ENCODE data around the gene LAMA4. TPM values are rescaled to one million over a fixed set of nuclear protein-coding genes. Genes with fewer than 3 reads are reported as not detected.
A peak's percentile ranks its signal among the peaks of the same experiment; 100 is the strongest.

The LAMA4 gene
- total and polyA plus RNA-seq, 3 experiments from 2014 or later = not detected

- no peaks in the 10 kb centered on the region for H3K4me1 Mint-ChIP-seq
- H3K27ac Mint-ChIP-seq = no peak overlapping the region
- no peaks in the 10 kb centered on the region for H3K27me3 ChIP-seq (ENCODE audit: insufficient read depth, low read length, poor library complexity, severe bottlenecking)
- no peaks in the 10 kb centered on the region for H3K36me3 ChIP-seq (ENCODE audit: insufficient read depth, low read length)
- no peak overlapping the region for H3K4me3 Mint-ChIP-seq
- no peaks in the 10 kb centered on the region for H3K9me3 ChIP-seq (ENCODE audit: low read length)
- H3K9me3 Mint-ChIP-seq = no peaks in the 10 kb centered on the region
- no peaks in the 10 kb centered on the region for H3K4me1 ChIP-seq (ENCODE audit: insufficient read depth, low read length)
- no peak overlapping the region for H3K4me3 ChIP-seq (ENCODE audit: low read length)
- DNase-seq = no peak
- no peak overlapping the region for H3K27ac ChIP-seq (ENCODE audit: low read depth, low read length)
- peaks cover 7 to 28% of the 10 kb centered on the region in 2 donors for H3K27me3 Mint-ChIP-seq
- H3K36me3 Mint-ChIP-seq = no peaks in the 10 kb centered on the region
- ChIA-PET POLR2A (no interaction called here), CTCF (no interaction called here)
Measured at GRCh38 chr6:112221981-112222852, 32.1 kb downstream of the LAMA4 start.

GRCh38 chr6:112221561-112221960, 32.8 kb downstream of the LAMA4 start:
- no peaks in the 10 kb centered on the region for H3K4me1 Mint-ChIP-seq
- H3K4me3 Mint-ChIP-seq = no peak overlapping the region
- CTCF ChIA-PET = no interaction called here
- H3K4me3 ChIP-seq (ENCODE audit: low read length) = no peak overlapping the region
- no peak overlapping the region for H3K27ac ChIP-seq (ENCODE audit: low read depth, low read length)
- H3K27me3 ChIP-seq (ENCODE audit: insufficient read depth, low read length, poor library complexity, severe bottlenecking) = no peaks in the 10 kb centered on the region
- H3K36me3 ChIP-seq (ENCODE audit: insufficient read depth, low read length) = no peaks in the 10 kb centered on the region
- no peaks in the 10 kb centered on the region for H3K4me1 ChIP-seq (ENCODE audit: insufficient read depth, low read length)
- H3K9me3 Mint-ChIP-seq = no peaks in the 10 kb centered on the region
- H3K27me3 Mint-ChIP-seq = peaks cover 7 to 26% of the 10 kb centered on the region in 2 donors
- no peak overlapping the region for H3K27ac Mint-ChIP-seq
- POLR2A ChIA-PET = interaction anchor here (0.6 kb wide), 1 partner anchor 1168 kb away, joined by 3 read pairs; no protein-coding TSS in a partner anchor
- no peaks in the 10 kb centered on the region for H3K36me3 Mint-ChIP-seq
- H3K9me3 ChIP-seq (ENCODE audit: low read length) = no peaks in the 10 kb centered on the region
- no peak for DNase-seq

DNA sequence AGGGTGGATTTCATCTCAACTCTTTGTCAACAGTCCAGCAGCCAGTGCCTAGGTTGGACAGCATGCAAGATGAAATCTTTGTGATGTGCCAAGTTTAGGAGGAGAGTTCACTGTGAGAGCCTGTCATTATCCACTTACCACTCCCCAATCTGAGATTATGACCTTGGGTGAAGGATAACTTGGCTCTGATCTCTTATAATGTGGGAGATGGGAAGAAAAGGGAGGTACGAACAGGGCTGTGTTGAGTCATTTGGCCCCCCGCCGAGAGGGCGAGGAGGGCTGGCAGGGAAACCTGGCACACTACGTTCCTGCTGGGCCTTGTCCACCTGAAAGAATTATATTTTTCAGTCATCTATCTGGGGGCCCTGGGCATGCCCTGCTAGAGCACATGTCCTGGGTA, 35.8 kb downstream of the LAMA4 start:
- Mint-ChIP-seq H3K4me1 (no peaks in the 10 kb centered on the region), H3K4me3 (no peak overlapping the region), H3K27ac (no peak overlapping the region), H3K36me3 (no peaks in the 10 kb centered on the region), H3K9me3 (no peaks in the 10 kb centered on the region), H3K27me3 (peaks cover 4 to 7% of the 10 kb centered on the region in 2 donors)
- Histone ChIP-seq H3K4me1 (ENCODE audit: insufficient read depth, low read length) (no peaks in the 10 kb centered on the region), H3K27ac (ENCODE audit: low read depth, low read length) (no peak overlapping the region), H3K36me3 (ENCODE audit: insufficient read depth, low read length) (no peaks in the 10 kb centered on the region), H3K9me3 (ENCODE audit: low read length) (no peaks in the 10 kb centered on the region), H3K27me3 (ENCODE audit: insufficient read depth, low read length, poor library complexity, severe bottlenecking) (no peaks in the 10 kb centered on the region), H3K4me3 (ENCODE audit: low read length) (no peak overlapping the region)
- CTCF ChIA-PET = no interaction called here
- no peak for DNase-seq
- POLR2A ChIA-PET = no interaction called here

DNA sequence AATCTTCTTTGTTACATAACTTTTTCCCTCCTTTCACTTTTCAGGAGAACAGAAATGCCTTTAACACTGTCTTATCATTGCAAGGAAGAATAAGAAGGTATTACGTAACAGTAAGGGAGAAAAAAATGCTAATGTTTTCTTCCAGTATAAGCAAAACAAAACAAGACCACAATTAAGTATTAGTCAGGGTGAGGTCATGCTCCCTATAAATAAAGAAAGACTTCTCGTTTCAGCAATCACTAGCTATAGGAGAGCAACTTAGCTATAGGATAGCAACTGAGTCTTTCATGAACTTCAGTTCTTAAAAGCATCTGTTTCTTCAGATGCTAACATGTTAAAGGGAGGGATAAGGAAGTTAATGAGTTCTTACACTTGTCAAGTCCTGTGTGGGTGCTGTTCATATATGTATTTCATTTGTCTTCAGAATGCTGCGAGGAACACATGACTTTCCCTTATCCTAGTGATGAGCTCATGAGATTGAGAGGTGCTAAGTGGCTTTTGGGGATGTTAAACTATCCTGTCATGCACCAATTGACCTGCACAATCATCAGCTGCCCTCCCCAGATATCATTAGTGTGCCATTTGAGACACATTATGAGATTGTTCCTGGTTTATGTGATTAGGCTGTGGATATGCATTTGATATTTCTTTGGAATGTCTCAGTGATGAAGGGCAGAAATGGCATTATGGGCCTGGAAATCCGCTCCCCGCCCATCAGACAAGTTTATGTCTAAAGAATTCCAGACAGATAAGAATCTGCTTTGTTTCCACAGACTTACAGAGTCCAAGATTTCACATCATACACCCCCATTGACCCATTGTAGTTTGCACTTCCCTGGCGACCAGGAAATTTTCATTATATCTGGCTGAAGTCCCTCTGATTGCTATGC, 37.5 kb downstream of the LAMA4 start:
- ChIA-PET CTCF (no interaction called here), POLR2A (no interaction called here)
- Histone ChIP-seq H3K27ac (ENCODE audit: low read depth, low read length) (no peak overlapping the region), H3K36me3 (ENCODE audit: insufficient read depth, low read length) (no peaks in the 10 kb centered on the region), H3K27me3 (ENCODE audit: insufficient read depth, low read length, poor library complexity, severe bottlenecking) (no peaks in the 10 kb centered on the region), H3K9me3 (ENCODE audit: low read length) (no peaks in the 10 kb centered on the region), H3K4me1 (ENCODE audit: insufficient read depth, low read length) (no peaks in the 10 kb centered on the region), H3K4me3 (ENCODE audit: low read length) (no peak overlapping the region)
- DNase-seq = no peak
- Mint-ChIP-seq H3K9me3 (peaks cover 0 to under 1% (median 0%) of the 10 kb centered on the region in 5 donors), H3K4me1 (no peaks in the 10 kb centered on the region), H3K27ac (peak overlapping the region in 1 of 8 donors; percentile 54), H3K4me3 (no peak overlapping the region), H3K36me3 (peaks cover 0 to under 1% (median 0%) of the 10 kb centered on the region in 3 donors), H3K27me3 (peaks cover 8 to 18% of the 10 kb centered on the region in 2 donors)

GRCh38 chr6:112215488-112216284, 38.7 kb downstream of the LAMA4 start:
- H3K9me3 Mint-ChIP-seq = peaks cover 0 to 3% (median 0%) of the 10 kb centered on the region in 5 donors
- no peak for DNase-seq
- POLR2A ChIA-PET = no interaction called here
- no peaks in the 10 kb centered on the region for H3K4me1 Mint-ChIP-seq
- no peak overlapping the region for H3K4me3 ChIP-seq (ENCODE audit: low read length)
- peaks cover 0 to 6% (median 0%) of the 10 kb centered on the region in 3 donors for H3K36me3 Mint-ChIP-seq
- H3K4me3 Mint-ChIP-seq = no peak overlapping the region
- no peaks in the 10 kb centered on the region for H3K4me1 ChIP-seq (ENCODE audit: insufficient read depth, low read length)
- H3K27ac Mint-ChIP-seq = no peak overlapping the region
- no peak overlapping the region for H3K27ac ChIP-seq (ENCODE audit: low read depth, low read length)
- CTCF ChIA-PET = no interaction called here
- H3K27me3 Mint-ChIP-seq = peaks cover 11 to 25% of the 10 kb centered on the region in 2 donors
- H3K9me3 ChIP-seq (ENCODE audit: low read length) = no peaks in the 10 kb centered on the region
- H3K27me3 ChIP-seq (ENCODE audit: insufficient read depth, low read length, poor library complexity, severe bottlenecking) = no peaks in the 10 kb centered on the region
- no peaks in the 10 kb centered on the region for H3K36me3 ChIP-seq (ENCODE audit: insufficient read depth, low read length)

DNA sequence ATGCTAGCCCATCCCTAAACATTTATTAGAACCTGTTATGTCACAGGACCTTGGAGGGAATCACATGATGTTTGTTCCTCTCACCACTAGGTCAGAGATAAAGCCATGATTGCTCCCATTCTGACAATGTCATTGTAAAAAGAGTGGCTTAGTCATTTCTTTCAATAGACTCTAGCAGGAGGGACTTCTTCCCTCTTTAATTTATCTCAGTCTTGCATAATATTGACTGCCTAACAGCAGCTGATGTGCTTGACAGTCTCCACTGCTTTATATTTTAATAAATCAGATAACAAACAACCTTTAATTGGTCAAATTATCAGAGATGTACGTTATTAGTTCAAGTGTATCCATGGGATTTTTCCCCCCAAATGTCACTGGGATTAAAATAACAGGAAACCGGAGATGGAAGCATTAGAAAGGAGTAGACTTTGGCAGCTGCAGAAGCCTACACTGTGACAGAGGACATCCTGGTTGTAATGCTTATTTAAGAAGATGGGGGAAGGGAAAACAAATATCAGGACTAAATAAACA, 39.6 kb downstream of the LAMA4 start:
- no peak overlapping the region for H3K27ac ChIP-seq (ENCODE audit: low read depth, low read length)
- no peaks in the 10 kb centered on the region for H3K9me3 ChIP-seq (ENCODE audit: low read length)
- H3K36me3 ChIP-seq (ENCODE audit: insufficient read depth, low read length) = no peaks in the 10 kb centered on the region
- no peak overlapping the region for H3K4me3 Mint-ChIP-seq
- H3K27me3 ChIP-seq (ENCODE audit: insufficient read depth, low read length, poor library complexity, severe bottlenecking) = no peaks in the 10 kb centered on the region
- H3K4me3 ChIP-seq (ENCODE audit: low read length) = no peak overlapping the region
- H3K4me1 ChIP-seq (ENCODE audit: insufficient read depth, low read length) = no peaks in the 10 kb centered on the region
- H3K36me3 Mint-ChIP-seq = peaks cover 0 to 6% (median 0%) of the 10 kb centered on the region in 3 donors
- ChIA-PET POLR2A (no interaction called here), CTCF (no interaction called here)
- H3K27me3 Mint-ChIP-seq = peaks cover 14 to 28% of the 10 kb centered on the region in 2 donors
- peaks cover 0 to 3% (median 0%) of the 10 kb centered on the region in 5 donors for H3K9me3 Mint-ChIP-seq
- H3K27ac Mint-ChIP-seq = no peak overlapping the region
- no peaks in the 10 kb centered on the region for H3K4me1 Mint-ChIP-seq
- DNase-seq = no peak

GRCh38 chr6:112210852-112211251, 43.5 kb downstream of the LAMA4 start:
- no peak for DNase-seq
- H3K4me1 Mint-ChIP-seq = no peaks in the 10 kb centered on the region
- no peak overlapping the region for H3K4me3 Mint-ChIP-seq
- peaks cover 18 to 33% of the 10 kb centered on the region in 2 donors for H3K27me3 Mint-ChIP-seq
- Histone ChIP-seq H3K36me3 (ENCODE audit: insufficient read depth, low read length) (no peaks in the 10 kb centered on the region), H3K27ac (ENCODE audit: low read depth, low read length) (no peak overlapping the region), H3K4me1 (ENCODE audit: insufficient read depth, low read length) (no peaks in the 10 kb centered on the region), H3K9me3 (ENCODE audit: low read length) (no peaks in the 10 kb centered on the region), H3K4me3 (ENCODE audit: low read length) (no peak overlapping the region), H3K27me3 (ENCODE audit: insufficient read depth, low read length, poor library complexity, severe bottlenecking) (no peaks in the 10 kb centered on the region)
- H3K36me3 Mint-ChIP-seq = peaks cover 0 to 9% (median 0%) of the 10 kb centered on the region in 3 donors
- ChIA-PET POLR2A (no interaction called here), CTCF (no interaction called here)
- H3K27ac Mint-ChIP-seq = no peak overlapping the region
- H3K9me3 Mint-ChIP-seq = peaks cover 0 to 3% (median 0%) of the 10 kb centered on the region in 5 donors

All from CD8-positive, alpha-beta memory T cell (primary cell).